Immature natural killer cell (primary cell): ENCODE measurements around the gene PLXNA2. TPM values are rescaled to one million over a fixed set of nuclear protein-coding genes. Genes with fewer than 3 reads are reported as not detected.

ENCODE experiments used
- DNase-seq, 3 donors: peaks; one replicate each; pipeline ENCODE4 v3.0.0; 2022; ENCODE audit warnings: mixed read lengths in 1 of 3
- H3K27ac Mint-ChIP-seq, 6 donors: one replicate each; pipeline ENCODE4 v1.8.0; 2020; ENCODE audit warnings: mixed read lengths in 6 of 6, mild to moderate bottlenecking in 5 of 6, inconsistent platforms in 4 of 6, moderate library complexity in 3 of 6
- H3K27me3 Mint-ChIP-seq, 3 donors: one replicate each; pipeline ENCODE4 v1.8.0; 2020 to 2021; ENCODE audit warnings: low read depth in 3 of 3, mild to moderate bottlenecking in 3 of 3, mixed read lengths in 3 of 3, moderate library complexity in 3 of 3, inconsistent platforms in 1 of 3
- H3K36me3 Mint-ChIP-seq, 3 donors: one replicate each; pipeline ENCODE4 v1.8.0; 2020; ENCODE audit warnings: mixed read lengths in 3 of 3, inconsistent platforms in 2 of 3, mild to moderate bottlenecking in 2 of 3
- H3K4me1 Mint-ChIP-seq, 2 donors: one replicate each; pipeline ENCODE4 v1.8.0; 2020; ENCODE audit warnings: inconsistent platforms in 2 of 2, mild to moderate bottlenecking in 2 of 2, mixed read lengths in 2 of 2, moderate library complexity in 1 of 2
- H3K4me3 Mint-ChIP-seq, 5 donors: one replicate each; pipeline ENCODE4 v1.8.0; 2020; ENCODE audit warnings: mild to moderate bottlenecking in 5 of 5, mixed read lengths in 5 of 5, inconsistent platforms in 3 of 5, moderate library complexity in 3 of 5
- H3K9me3 Mint-ChIP-seq, 6 donors: one replicate each; pipeline ENCODE4 v1.8.0; 2020; ENCODE audit warnings: mild to moderate bottlenecking in 6 of 6, mixed read lengths in 6 of 6, inconsistent platforms in 4 of 6, moderate library complexity in 3 of 6
- polyA plus RNA-seq, 3 donors: library from polyadenylated mRNA; unstranded; fragments of 300-500 nt; fragmentation: Illumina TruSeq; gene quantifications; one replicate each; pipeline ENCODE4 v1.2.3, GENCODE V29; 2021

The PLXNA2 gene
- polyA plus RNA-seq, 3 donors from 2014 or later = 0.22 TPM; not detected in 2

DNA sequence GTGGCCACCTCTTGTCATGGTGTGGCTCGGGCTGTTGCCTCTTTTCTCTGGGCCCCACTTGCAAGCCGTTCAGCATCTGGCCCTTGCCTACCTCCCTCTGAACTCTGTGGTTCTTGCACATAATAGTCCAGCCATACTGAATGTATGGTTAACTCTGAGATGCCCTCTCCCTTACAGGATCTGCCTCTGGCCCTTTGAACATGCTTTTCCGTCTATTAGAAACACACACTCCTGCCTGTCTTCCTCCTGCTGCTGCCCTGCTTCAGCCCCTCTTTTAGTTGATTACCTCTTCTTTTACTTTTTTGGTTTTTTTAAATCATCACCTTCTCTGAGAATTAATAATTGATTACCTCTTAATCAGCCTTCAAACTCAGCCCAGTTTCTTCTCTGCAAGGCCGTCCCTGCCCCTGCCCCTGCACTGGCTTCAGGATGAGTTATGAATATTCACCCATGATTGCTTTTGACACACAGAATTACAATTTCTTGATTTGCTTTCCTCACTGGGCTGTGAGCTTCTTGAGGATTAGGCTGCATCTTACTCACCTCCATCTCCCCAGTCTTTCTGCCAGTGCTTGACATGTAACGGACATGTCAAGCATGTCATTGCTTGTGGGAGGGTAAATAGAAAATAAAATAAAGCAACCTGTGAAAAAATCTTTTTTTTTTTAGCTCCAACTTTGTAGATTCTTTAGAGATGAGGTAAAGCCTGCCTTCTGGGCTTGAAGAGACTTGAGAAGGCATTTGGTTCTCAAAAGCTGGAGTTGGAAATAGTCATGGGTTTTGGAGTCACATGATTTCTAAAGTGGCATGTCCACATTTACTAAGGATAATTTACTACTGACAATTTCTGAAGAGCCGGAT is 158.3 kb downstream of the PLXNA2 start:
- Mint-ChIP-seq H3K36me3 (no peaks in the 10 kb centered on the region), H3K4me3 (peak overlapping the region; percentile 56 to 88 (median 82)), H3K27ac (peak overlapping the region in 5 of 6 donors; percentile 26 to 85 (median 78)), H3K27me3 (peaks cover 6 to 10% (median 7%) of the 10 kb centered on the region in 3 donors), H3K4me1 (peaks cover 13 to 16% of the 10 kb centered on the region in 2 donors), H3K9me3 (no peaks in the 10 kb centered on the region)
- no peak for DNase-seq

DNA sequence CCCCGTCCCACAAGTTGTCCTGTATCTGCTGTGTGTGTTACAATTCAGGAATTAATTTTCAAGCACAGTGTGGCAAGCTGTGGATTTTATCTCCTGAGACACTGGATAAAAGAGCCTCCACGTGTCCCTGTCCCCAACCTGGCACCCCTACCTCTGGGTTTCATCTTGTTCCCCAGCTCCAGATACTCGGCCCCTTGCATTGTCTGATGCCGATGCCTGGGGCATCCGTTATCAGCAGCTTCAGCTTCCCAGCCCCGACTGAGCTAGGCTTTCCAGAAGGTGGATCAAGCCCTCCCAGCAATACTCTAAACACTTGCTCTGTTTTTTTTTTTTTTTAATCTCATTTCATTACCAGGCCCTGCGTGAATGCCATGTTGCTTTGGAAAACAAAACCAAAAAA is 159.4 kb downstream of the PLXNA2 start:
- Mint-ChIP-seq H3K27ac (peak overlapping the region in 1 of 6 donors; percentile 31), H3K4me3 (no peak overlapping the region), H3K4me1 (peaks cover 13 to 16% of the 10 kb centered on the region in 2 donors), H3K27me3 (peaks cover 6 to 14% (median 7%) of the 10 kb centered on the region in 3 donors), H3K9me3 (no peaks in the 10 kb centered on the region), H3K36me3 (no peaks in the 10 kb centered on the region)
- no peak for DNase-seq

DNA sequence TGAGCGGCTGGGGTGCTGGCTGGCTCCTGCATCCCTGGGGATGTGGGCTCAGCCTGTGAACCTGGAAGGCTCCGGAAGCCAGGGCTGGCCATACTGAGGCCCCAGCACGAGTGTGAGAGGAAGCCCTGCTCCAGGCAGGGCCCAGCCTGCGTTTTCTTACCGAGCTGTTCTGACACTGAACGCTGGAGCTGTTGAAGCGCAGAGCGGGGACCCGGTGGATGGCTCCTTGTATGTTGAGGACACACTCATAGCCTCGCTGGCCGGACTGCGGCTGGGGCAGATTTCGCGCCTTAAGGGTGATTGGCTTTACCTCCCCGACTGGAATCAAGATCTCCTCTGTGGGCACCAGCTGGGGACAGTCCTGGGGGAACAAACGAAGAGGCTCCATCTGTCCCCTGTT is 160.0 kb downstream of the PLXNA2 start:
- Mint-ChIP-seq H3K27me3 (peaks cover 6 to 14% (median 7%) of the 10 kb centered on the region in 3 donors), H3K36me3 (no peaks in the 10 kb centered on the region), H3K4me1 (peaks cover 13 to 16% of the 10 kb centered on the region in 2 donors), H3K4me3 (no peak overlapping the region), H3K9me3 (no peaks in the 10 kb centered on the region), H3K27ac (no peak overlapping the region)
- no peak for DNase-seq

DNA sequence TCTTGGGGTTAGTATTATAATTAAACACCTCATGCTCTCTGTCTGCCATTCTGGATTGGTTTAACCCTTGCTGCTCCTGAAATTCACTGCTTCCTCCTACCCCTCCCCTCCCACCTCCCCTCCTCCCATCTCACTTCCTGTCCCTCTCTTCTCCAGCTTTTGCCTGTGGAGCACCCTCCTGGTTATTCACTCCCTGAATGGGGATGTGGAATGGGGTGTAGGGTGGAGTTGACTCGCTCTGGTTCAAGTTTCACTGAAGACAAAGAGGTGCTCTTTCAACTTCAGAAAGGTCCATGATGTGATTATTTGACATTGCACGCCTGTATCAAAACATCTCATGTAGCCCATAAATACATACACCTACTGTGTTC is 160.5 kb downstream of the PLXNA2 start:
- no peak overlapping the region for H3K4me3 Mint-ChIP-seq
- peaks cover 7 to 14% (median 7%) of the 10 kb centered on the region in 3 donors for H3K27me3 Mint-ChIP-seq
- peaks cover 13 to 16% of the 10 kb centered on the region in 2 donors for H3K4me1 Mint-ChIP-seq
- no peaks in the 10 kb centered on the region for H3K36me3 Mint-ChIP-seq
- H3K9me3 Mint-ChIP-seq = no peaks in the 10 kb centered on the region
- no peak for DNase-seq
- no peak overlapping the region for H3K27ac Mint-ChIP-seq

DNA sequence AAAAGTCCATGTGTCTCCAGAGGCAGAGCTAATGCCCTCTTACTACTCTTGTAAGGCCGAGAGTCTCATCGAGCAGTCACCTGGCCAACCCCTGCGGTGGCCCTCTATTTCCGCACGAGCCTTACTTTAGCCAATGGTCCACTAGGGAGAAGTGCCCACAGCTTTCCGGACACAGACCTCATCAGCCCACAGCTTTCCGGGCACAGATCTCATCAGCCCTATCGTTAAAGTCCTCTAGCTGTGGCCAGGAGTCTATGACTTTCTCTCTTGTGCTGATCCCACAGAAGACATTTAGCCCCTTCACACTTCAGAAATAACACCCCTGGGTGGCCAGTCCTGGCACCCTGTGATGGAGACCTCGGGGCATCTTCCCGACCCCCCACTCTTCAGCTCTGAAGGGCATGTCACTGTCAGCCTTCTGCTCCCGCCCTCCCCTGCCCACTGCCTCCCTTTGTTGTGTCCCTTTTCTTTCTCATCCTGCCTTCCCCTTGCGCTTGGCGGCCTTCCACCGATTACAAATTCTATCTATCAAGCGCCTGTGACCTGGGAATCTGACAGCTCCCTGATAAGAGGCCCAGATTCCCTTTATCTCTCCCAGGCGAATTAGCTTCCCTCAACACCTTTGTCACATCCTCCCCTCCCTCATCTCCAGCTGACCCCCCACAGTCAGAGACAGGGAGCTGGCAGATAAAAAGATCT is 161.0 kb downstream of the PLXNA2 start:
- Mint-ChIP-seq H3K27me3 (peaks cover 7 to 14% (median 7%) of the 10 kb centered on the region in 3 donors), H3K9me3 (no peaks in the 10 kb centered on the region), H3K36me3 (no peaks in the 10 kb centered on the region), H3K4me3 (no peak overlapping the region), H3K27ac (no peak overlapping the region), H3K4me1 (peaks cover 13 to 16% of the 10 kb centered on the region in 2 donors)
- no peak for DNase-seq

DNA sequence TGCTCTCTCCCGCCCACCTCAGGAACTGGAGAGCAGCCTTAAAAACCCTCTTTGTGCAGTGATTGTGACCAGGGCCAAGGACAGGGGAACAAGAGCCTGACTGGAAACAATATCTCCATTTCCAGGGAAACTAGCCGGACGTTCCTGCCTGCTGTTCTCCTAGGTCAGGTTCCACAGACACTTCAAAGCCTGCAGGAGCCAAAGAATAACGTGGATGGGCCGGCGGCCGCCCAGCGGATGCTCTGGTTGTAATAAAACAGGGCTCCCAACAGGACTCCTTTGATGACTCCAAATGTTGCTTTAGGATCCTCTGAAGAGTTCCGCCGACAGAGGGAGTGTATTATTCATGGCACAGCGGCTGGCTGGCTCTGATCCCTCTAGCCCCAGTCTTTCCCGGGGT is 162.2 kb downstream of the PLXNA2 start:
- no peaks in the 10 kb centered on the region for H3K36me3 Mint-ChIP-seq
- peaks cover 6 to 13% (median 6%) of the 10 kb centered on the region in 3 donors for H3K27me3 Mint-ChIP-seq
- no peak overlapping the region for H3K27ac Mint-ChIP-seq
- no peak overlapping the region for H3K4me3 Mint-ChIP-seq
- H3K4me1 Mint-ChIP-seq = peaks cover 13 to 15% of the 10 kb centered on the region in 2 donors
- H3K9me3 Mint-ChIP-seq = no peaks in the 10 kb centered on the region
- no peak for DNase-seq

DNA sequence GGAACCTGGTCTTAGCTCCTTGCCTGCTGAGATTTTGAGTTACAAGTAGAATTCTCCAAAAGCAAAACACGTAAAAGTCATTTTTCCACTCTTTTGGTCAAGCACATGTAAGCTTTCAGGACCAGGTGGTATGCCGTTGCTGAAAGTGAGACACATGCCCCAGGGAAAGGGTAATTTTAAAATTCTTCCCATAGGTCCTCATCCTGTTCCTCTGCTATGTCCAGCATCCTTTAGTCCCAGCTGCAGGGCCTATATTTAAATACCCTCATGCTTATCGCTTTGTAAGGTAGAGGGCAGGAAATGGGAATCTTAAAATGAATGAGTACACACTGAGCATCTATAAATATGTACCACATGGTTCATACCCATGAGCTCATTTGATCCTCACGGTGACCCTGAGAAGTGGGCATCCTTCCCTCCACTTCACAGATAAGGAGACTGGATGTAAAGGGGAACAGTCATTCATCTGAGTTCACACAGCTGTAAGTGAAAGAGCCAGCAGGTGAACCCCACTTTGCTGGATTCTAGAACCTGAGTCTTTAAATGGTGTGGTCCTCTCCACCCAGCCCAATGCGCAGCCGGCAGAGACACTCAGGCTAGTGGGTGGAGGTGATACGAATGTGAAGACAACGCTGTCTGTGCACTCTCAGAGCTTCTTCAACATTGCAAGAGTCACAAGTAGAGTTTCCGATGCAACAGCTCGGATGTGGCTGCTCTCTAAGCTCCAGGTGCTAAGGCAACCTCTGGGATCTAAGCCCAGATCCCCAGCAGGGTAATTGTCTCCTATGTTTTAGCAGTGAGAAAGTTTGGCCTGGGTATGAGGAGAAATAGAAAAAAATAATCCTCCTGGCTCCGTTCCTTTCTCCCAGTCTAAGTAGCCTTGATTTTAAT is 163.5 kb downstream of the PLXNA2 start:
- DNase-seq = no peak
- Mint-ChIP-seq H3K27ac (no peak overlapping the region), H3K27me3 (peaks cover 0 to 8% (median 1%) of the 10 kb centered on the region in 3 donors), H3K4me3 (no peak overlapping the region), H3K9me3 (no peaks in the 10 kb centered on the region), H3K4me1 (peaks cover under 1 to 2% of the 10 kb centered on the region in 2 donors), H3K36me3 (no peaks in the 10 kb centered on the region)

DNA sequence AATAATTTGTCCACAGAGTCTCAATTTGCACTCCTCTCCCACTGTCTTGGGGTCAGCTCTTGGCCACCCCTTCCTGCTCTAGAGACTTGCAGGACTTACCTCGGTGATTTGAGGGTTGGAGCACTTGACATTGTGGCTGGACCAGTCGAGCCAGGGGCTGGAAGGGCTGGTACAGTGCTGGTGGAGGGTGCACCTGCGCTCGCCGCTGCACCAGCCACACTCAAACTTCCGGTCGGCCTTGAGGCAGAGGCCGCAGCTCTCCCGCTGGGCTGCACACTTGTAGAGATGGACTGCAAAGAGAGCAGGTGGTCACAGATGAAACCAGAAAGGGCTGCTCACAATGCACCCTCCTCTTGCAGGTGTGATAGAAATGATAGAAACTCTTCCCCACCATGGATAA is 165.0 kb downstream of the PLXNA2 start:
- no peak for DNase-seq

DNA sequence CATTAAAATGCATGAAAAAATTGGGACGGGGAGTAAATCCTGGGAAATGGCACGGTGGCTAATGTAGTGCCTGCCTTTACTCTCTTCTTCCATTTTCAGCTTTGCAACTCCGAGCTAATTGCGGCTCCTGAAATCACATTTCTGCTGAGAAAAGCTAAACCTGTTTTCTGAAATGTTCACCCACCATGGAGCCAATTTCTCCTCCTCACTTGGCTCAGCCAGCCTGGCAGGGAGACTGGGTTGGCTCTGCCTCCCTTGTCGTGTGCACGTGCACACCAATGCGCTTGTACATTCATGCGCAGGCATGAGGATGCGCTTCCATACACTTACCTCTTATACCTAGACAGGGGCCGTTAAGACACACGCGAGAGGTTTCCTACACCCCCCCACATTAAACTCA is 165.4 kb downstream of the PLXNA2 start:
- Mint-ChIP-seq H3K36me3 (no peaks in the 10 kb centered on the region), H3K4me1 (no peaks in the 10 kb centered on the region), H3K9me3 (no peaks in the 10 kb centered on the region), H3K4me3 (no peak overlapping the region), H3K27me3 (peaks cover 0 to 8% (median 1%) of the 10 kb centered on the region in 3 donors), H3K27ac (no peak overlapping the region)
- DNase-seq = no peak

More for the DNA sequence above, 165.0 kb downstream of the PLXNA2 start:
- no peaks in the 10 kb centered on the region for H3K4me1 Mint-ChIP-seq
- no peak overlapping the region for H3K27ac Mint-ChIP-seq
- no peak overlapping the region for H3K4me3 Mint-ChIP-seq
- peaks cover 0 to 8% (median 1%) of the 10 kb centered on the region in 3 donors for H3K27me3 Mint-ChIP-seq
- no peaks in the 10 kb centered on the region for H3K36me3 Mint-ChIP-seq
- no peaks in the 10 kb centered on the region for H3K9me3 Mint-ChIP-seq

DNA sequence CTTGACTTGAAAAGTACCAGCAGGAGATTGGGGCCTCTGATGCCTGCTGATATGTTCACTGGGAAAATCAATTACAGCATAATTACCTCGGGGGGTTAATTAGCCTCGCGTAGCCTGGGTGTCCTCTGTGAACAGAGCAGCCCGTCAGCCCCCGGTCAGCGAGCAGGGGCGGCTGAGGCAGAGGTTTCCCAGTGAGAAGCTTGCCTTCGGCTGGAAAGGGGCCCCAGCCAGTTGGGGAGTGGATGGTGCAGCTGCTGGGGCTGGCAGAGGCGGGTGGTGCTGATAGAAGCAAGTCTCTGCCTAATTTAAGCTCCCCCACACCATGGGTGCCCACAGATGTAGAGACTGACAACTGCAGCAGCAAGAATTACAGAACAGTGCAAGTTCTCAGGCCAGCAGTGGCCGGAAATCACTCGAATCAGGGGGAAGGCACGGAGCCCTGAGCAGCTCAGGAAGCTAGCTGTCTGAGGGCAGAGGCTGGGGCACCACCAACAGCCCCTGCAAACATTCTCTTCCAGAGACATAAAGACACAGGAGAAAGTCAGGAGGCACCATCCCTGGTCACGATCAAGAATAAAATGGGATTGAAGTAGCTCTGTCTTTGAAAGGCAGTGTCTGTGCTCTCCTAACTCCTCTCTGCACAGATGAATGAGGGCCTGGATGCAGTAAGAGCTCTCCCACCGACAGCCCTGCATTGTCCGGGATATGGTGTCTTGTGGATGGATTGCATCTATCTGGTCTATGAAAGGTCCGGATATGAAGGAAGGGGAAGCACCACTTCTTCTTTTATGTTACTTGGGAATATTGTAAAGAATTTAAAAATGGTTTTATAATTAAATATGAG is 166.7 kb downstream of the PLXNA2 start:
- no peak for DNase-seq
- no peaks in the 10 kb centered on the region for H3K9me3 Mint-ChIP-seq
- H3K36me3 Mint-ChIP-seq = no peaks in the 10 kb centered on the region
- no peak overlapping the region for H3K27ac Mint-ChIP-seq
- H3K4me3 Mint-ChIP-seq = no peak overlapping the region
- peaks cover 0 to 4% (median 1%) of the 10 kb centered on the region in 3 donors for H3K27me3 Mint-ChIP-seq
- H3K4me1 Mint-ChIP-seq = no peaks in the 10 kb centered on the region

DNA sequence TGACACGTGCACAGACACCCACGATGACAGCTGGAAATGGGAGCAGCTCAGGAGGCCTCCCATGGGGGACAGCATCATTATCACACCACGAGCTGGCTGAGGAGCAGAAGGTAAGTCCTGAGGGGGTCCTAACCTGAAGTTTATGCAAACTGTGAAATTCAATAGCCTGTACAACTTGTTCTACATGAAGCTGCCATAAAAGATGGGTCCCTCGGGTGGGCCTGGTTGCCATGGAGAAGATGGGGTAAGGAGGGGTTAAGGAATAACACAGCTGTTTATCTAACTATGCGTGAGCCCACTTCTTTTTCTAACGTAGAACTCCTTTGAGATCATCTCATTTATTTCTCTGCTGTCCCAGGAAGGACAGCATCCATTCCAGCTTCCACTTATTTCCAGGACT is 169.8 kb downstream of the PLXNA2 start:
- no peak overlapping the region for H3K27ac Mint-ChIP-seq
- no peaks in the 10 kb centered on the region for H3K4me1 Mint-ChIP-seq
- no peaks in the 10 kb centered on the region for H3K36me3 Mint-ChIP-seq
- H3K9me3 Mint-ChIP-seq = no peaks in the 10 kb centered on the region
- H3K4me3 Mint-ChIP-seq = no peak overlapping the region
- H3K27me3 Mint-ChIP-seq = peaks cover 0 to 3% (median 0%) of the 10 kb centered on the region in 3 donors
- no peak for DNase-seq

DNA sequence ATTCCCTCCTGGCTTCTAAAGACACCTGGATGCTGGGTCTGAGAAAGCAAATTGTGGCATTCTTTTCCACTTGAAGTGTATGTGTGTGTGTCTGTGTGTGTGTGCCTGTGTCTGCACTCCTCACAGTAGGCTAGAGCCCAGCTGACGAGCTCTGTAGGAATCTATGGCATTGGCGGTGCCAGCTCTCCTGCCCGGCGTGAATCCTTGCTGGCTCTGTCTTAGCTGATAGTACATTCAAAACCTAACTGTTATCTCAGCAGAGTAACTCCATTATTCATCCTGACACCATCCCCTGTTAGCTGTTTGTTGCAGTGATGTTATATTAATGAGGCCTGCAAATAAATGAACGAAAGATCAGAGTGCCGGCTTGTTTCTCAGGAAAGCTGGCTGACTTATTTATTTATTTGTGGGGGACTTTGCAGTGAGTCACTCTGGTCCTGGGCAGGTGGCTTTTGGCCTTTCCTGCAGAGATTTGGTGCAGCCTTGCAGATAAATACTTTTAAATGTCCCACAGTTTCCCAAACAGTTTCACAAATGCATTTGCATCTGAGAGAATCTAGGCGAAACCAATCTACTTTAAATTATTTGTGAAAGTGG is 172.7 kb downstream of the PLXNA2 start:
- Mint-ChIP-seq H3K27ac (no peak overlapping the region), H3K36me3 (no peaks in the 10 kb centered on the region), H3K9me3 (no peaks in the 10 kb centered on the region), H3K27me3 (peaks cover 0 to 2% (median 1%) of the 10 kb centered on the region in 3 donors), H3K4me3 (no peak overlapping the region), H3K4me1 (no peaks in the 10 kb centered on the region)
- DNase-seq = no peak
